ENCODE results near the gene ADAMTS9. TPM values are rescaled to one million over a fixed set of nuclear protein-coding genes. Genes with fewer than 3 reads are reported as not detected.

Gene ADAMTS9
- total and polyA plus RNA-seq, 8 donors: 36.3 to 78.0 (median 56.7) TPM

DNA sequence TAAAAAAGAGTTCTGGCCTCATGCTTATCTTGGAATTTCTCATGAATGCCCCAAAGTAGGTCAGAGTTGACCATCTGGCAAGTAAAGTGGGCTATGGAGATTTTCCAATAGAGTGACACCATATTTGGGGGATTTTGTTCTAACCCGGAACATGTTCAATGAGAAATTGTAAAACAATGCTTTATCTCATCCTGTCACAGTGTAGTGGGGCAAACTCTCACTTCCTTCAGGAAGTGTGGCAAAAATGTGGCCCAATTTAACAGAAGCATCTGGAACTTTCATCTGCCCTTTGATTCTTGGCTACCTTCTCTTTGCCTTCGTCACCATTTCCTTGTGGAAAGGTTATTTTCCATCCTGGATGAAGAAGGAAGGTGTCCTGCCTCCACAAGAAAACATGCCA, 70.8 kb downstream of the ADAMTS9 start:
- intact Hi-C loops (cut with DNase I): no loop called here
- H3K9me3 ChIP-seq: peaks cover 0 to 3% of the 10 kb centered on the region in 2 donors
- peaks cover 0 to 53% of the 10 kb centered on the region in 2 donors for H3K36me3 ChIP-seq
- ATAC-seq (no peak), DNase-seq (peak in 1 of 4 donors; percentile 26)
- H3K27me3 ChIP-seq: no peaks in the 10 kb centered on the region
- H3K4me3 ChIP-seq: no peak overlapping the region
- no peak for TF ChIP-seq CTCF (IDR thresholded peaks at IDR 0.05)
- no peaks in the 10 kb centered on the region for H3K4me1 ChIP-seq
- no peak overlapping the region for H3K27ac ChIP-seq

- Histone ChIP-seq H3K9me3 (no peaks in the 10 kb centered on the region), H3K36me3 (peaks cover 0 to 26% of the 10 kb centered on the region in 2 donors), H3K27ac (peak overlapping the region in 1 of 2 donors; percentile 30), H3K27me3 (no peaks in the 10 kb centered on the region), H3K4me1 (no peaks in the 10 kb centered on the region), H3K4me3 (no peak overlapping the region)
- DNase-seq: peak in 1 of 4 donors; percentile 55
- intact Hi-C loops (cut with DNase I): no loop called here
- ATAC-seq: peak; percentile 76
- no peak for TF ChIP-seq CTCF (IDR thresholded peaks at IDR 0.05)
These were observed 74.8 kb downstream of the ADAMTS9 start for GRCh38 chr3:64612916-64613526.

- H3K36me3 ChIP-seq: peaks cover 0 to 25% of the 10 kb centered on the region in 2 donors
- no peak for TF ChIP-seq CTCF (IDR thresholded peaks at IDR 0.05)
- ATAC-seq (peak; percentile 83), DNase-seq (peak in 2 of 4 donors; percentile 74 to 80)
- H3K4me1 ChIP-seq: no peaks in the 10 kb centered on the region
- H3K4me3 ChIP-seq: no peak overlapping the region
- intact Hi-C loops (cut with DNase I): no loop called here
- H3K27me3 ChIP-seq: no peaks in the 10 kb centered on the region
- H3K9me3 ChIP-seq: no peaks in the 10 kb centered on the region
- H3K27ac ChIP-seq: peak overlapping the region in 1 of 2 donors; percentile 30
These were observed 75.5 kb downstream of the ADAMTS9 start for GRCh38 chr3:64612082-64612860.

GRCh38 chr3:64608741-64609140, 79.1 kb downstream of the ADAMTS9 start:
- DNase-seq (no peak), ATAC-seq (no peak)
- peaks cover 0 to 33% of the 10 kb centered on the region in 2 donors for H3K36me3 ChIP-seq
- no peaks in the 10 kb centered on the region for H3K27me3 ChIP-seq
- no peaks in the 10 kb centered on the region for H3K9me3 ChIP-seq
- no peak overlapping the region for H3K27ac ChIP-seq
- no peaks in the 10 kb centered on the region for H3K4me1 ChIP-seq
- H3K4me3 ChIP-seq: no peak overlapping the region
- intact Hi-C loops (cut with DNase I): no loop called here
- TF ChIP-seq CTCF (IDR thresholded peaks at IDR 0.05): no peak

DNA sequence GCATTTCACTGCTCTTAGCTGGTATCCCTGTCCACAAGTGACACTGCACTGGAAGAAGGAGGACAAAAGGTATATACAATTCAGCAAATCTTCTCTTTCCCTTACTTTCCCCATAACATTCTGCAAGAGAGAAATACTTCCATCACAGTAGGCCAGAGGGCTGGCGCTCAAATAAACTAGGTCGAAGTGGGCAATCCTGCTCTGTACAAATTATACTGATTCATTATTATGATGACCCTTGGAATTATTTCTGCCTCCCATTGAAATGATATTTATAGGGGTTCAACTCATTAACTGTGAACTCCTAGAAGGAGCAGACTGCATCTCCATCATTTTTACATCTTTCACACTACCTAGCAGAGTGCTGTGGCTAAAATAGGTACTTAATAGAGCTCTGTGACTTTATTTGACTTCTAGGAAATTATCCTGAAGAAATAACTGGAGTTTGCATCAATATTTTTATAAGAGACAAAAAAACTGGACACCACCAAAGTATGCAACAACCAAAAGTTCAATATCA, 80.7 kb downstream of the ADAMTS9 start:
- Histone ChIP-seq H3K4me1 (no peaks in the 10 kb centered on the region), H3K9me3 (no peaks in the 10 kb centered on the region), H3K36me3 (peaks cover 0 to 42% of the 10 kb centered on the region in 2 donors), H3K4me3 (no peak overlapping the region), H3K27me3 (no peaks in the 10 kb centered on the region), H3K27ac (no peak overlapping the region)
- intact Hi-C loops (cut with DNase I): no loop called here
- no peak for TF ChIP-seq CTCF (IDR thresholded peaks at IDR 0.05)
- DNase-seq: no peak
- no peak for ATAC-seq

Measured in left lung (tissue), 10 donors.